OCI-LY7 (cell line): ENCODE measurements around the gene ENDOG.
"Not testable (repeated sequence)": the region's sequence is repeated elsewhere in the genome, so short reads cannot be mapped to it uniquely, and the experiment has no call there.

Source experiments
- EZH2phosphoT487 ChIP-seq: fragments of 200-600 bp; sonication (generic); IDR thresholded peaks from 2 replicates; pipeline ENCODE4 v1.6.1; 2018; ENCODE audit warnings: low read depth, borderline replicate concordance, mild to moderate bottlenecking, mixed run types, antibody characterized with exemption, low read length, moderate library complexity, mixed read lengths
- TF ChIP-seq, protein P1 (sequence below): fragments of 200-600 bp; sonication (generic); conservative IDR thresholded peaks from 2 replicates; pipeline ENCODE4 v1.5.1; 2014; ENCODE audit warnings: mild to moderate bottlenecking, antibody characterized with exemption, low read length, moderate library complexity, mixed read lengths

DNA sequence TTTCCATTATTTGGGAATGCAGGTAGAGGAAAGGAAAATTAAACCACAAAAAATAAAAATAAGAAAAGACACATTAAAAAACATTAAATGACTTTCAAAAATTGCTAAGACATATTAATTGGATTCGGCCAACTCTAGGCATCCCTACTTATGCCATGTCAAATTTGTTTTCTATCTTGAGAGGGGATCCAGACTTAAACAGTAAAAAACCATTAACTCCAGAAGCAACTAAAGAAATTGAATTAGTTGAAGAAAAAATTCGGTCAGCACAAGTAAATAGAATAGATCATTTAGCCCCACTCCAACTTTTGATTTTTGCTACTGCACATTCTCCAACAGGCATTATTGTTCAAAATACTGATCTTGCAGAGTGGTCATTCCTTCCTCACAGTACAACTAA lies 34.3 kb downstream of the ENDOG start:
- TF ChIP-seq, protein P1, sequence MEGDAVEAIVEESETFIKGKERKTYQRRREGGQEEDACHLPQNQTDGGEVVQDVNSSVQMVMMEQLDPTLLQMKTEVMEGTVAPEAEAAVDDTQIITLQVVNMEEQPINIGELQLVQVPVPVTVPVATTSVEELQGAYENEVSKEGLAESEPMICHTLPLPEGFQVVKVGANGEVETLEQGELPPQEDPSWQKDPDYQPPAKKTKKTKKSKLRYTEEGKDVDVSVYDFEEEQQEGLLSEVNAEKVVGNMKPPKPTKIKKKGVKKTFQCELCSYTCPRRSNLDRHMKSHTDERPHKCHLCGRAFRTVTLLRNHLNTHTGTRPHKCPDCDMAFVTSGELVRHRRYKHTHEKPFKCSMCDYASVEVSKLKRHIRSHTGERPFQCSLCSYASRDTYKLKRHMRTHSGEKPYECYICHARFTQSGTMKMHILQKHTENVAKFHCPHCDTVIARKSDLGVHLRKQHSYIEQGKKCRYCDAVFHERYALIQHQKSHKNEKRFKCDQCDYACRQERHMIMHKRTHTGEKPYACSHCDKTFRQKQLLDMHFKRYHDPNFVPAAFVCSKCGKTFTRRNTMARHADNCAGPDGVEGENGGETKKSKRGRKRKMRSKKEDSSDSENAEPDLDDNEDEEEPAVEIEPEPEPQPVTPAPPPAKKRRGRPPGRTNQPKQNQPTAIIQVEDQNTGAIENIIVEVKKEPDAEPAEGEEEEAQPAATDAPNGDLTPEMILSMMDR: not testable (repeated sequence)
- TF ChIP-seq EZH2phosphoT487: not testable (repeated sequence)
